GM12892 (cell line): ENCODE results near the gene SPPL2C.

Source experiments
- POLR2A ChIP-seq: IDR thresholded peaks from 2 replicates; pipeline ENCODE4 v1.6.1; 2011; ENCODE audit warnings: low read depth, low read length, control low read depth
- POLR2AphosphoS5 ChIP-seq: IDR thresholded peaks from 2 replicates; pipeline ENCODE4 v1.6.1; 2011; ENCODE audit warnings: low read depth, low read length, control low read depth
- TAF1 ChIP-seq: IDR thresholded peaks from 2 replicates; pipeline ENCODE4 v1.6.1; 2011; ENCODE audit warnings: low read depth, mild to moderate bottlenecking, control low read depth, low read length, borderline replicate concordance

- no peak for TF ChIP-seq POLR2A
- no peak for TF ChIP-seq TAF1
- no peak for TF ChIP-seq POLR2AphosphoS5
Measured at GRCh38 chr17:45820052-45820780, 24.5 kb upstream of the SPPL2C start.
